H9 (cell line): ENCODE data around the gene ASPRV1. TPM values are rescaled to one million over a fixed set of nuclear protein-coding genes. Genes with fewer than 3 reads are reported as not detected.

Source experiments
- DNase-seq: peaks from one replicate; pipeline ENCODE4 v3.0.0-alpha.2; 2017
- H2AFZ ChIP-seq: one replicate; pipeline ENCODE4 v1.6.1; 2013; ENCODE audit warnings: mild to moderate bottlenecking, low read length, control low read depth, moderate library complexity
- H2AK5ac ChIP-seq: 2 replicates; pipeline ENCODE4 v1.6.1; 2013; ENCODE audit warnings: low read length, control low read depth, mixed read lengths; ENCODE audit not compliant: insufficient read length
- H2BK120ac ChIP-seq: one replicate; pipeline ENCODE4 v1.6.1; 2013; ENCODE audit warnings: low read depth, mild to moderate bottlenecking, low read length, control low read depth, inconsistent platforms; ENCODE audit not compliant: poor library complexity, severe bottlenecking
- H2BK12ac ChIP-seq: 2 replicates; pipeline ENCODE4 v1.6.1; 2013; ENCODE audit warnings: low read length, control low read depth, mixed read lengths, low read depth; ENCODE audit not compliant: insufficient read length
- H2BK15ac ChIP-seq: 2 replicates; pipeline ENCODE4 v1.6.1; 2013; ENCODE audit warnings: low read depth, low read length, control low read depth
- H2BK20ac ChIP-seq: one replicate; pipeline ENCODE4 v1.6.1; 2013; ENCODE audit warnings: low read depth, mild to moderate bottlenecking, low read length, control low read depth, inconsistent platforms; ENCODE audit not compliant: poor library complexity, severe bottlenecking
- H2BK5ac ChIP-seq: 2 replicates; pipeline ENCODE4 v1.6.1; 2013; ENCODE audit warnings: low read length, control low read depth, mixed read lengths; ENCODE audit not compliant: insufficient read length
- H3K14ac ChIP-seq: 2 replicates; pipeline ENCODE4 v1.6.1; 2013; ENCODE audit warnings: low read length, control low read depth; ENCODE audit not compliant: insufficient read depth
- H3K18ac ChIP-seq: 2 replicates; pipeline ENCODE4 v1.6.1; 2013; ENCODE audit warnings: low read depth, mild to moderate bottlenecking, mixed read lengths, low read length, control low read depth; ENCODE audit not compliant: insufficient read length
- H3K23ac ChIP-seq: 2 replicates; pipeline ENCODE4 v1.6.1; 2013; ENCODE audit warnings: low read length, control low read depth, mixed read lengths, low read depth; ENCODE audit not compliant: insufficient read length
- H3K23me2 ChIP-seq: 2 replicates; pipeline ENCODE4 v1.6.1; 2013; ENCODE audit warnings: low read depth, mild to moderate bottlenecking, mixed read lengths, low read length, control low read depth; ENCODE audit not compliant: insufficient read length, poor library complexity, severe bottlenecking
- H3K27ac ChIP-seq: 2 replicates; pipeline ENCODE4 v1.5.1; 2013; ENCODE audit warnings: low read length, control low read depth, mixed read lengths, low read depth; ENCODE audit not compliant: insufficient read length
- H3K27me3 ChIP-seq: 2 replicates; pipeline ENCODE4 v1.6.1; 2013; ENCODE audit warnings: low read length, control low read depth, inconsistent platforms; ENCODE audit not compliant: insufficient read depth
- H3K4ac ChIP-seq: 2 replicates; pipeline ENCODE4 v1.6.1; 2013; ENCODE audit warnings: low read depth, mild to moderate bottlenecking, control low read depth, inconsistent platforms, low read length, moderate library complexity
- H3K4me1 ChIP-seq: 2 replicates; pipeline ENCODE4 v1.6.1; 2013; ENCODE audit warnings: low read length, control low read depth, inconsistent platforms; ENCODE audit not compliant: insufficient read depth
- H3K4me2 ChIP-seq: 2 replicates; pipeline ENCODE4 v1.6.1; 2013; ENCODE audit warnings: low read length, control low read depth, mixed read lengths; ENCODE audit not compliant: insufficient read length, insufficient read depth
- H3K56ac ChIP-seq: 2 replicates; pipeline ENCODE4 v1.6.1; 2013; ENCODE audit warnings: low read depth, mild to moderate bottlenecking, mixed read lengths, low read length, control low read depth; ENCODE audit not compliant: insufficient read length
- H3K79me1 ChIP-seq: 2 replicates; pipeline ENCODE4 v1.6.1; 2013; ENCODE audit warnings: low read depth, mild to moderate bottlenecking, moderate library complexity, low read length, control low read depth, inconsistent platforms; ENCODE audit not compliant: insufficient read depth, poor library complexity, severe bottlenecking
- H3K79me2 ChIP-seq: 2 replicates; pipeline ENCODE4 v1.6.1; 2013; ENCODE audit warnings: low read length, control low read depth, inconsistent platforms; ENCODE audit not compliant: insufficient read depth
- H3K9ac ChIP-seq: 2 replicates; pipeline ENCODE4 v1.6.1; 2013; ENCODE audit warnings: low read length, control low read depth, mixed read lengths; ENCODE audit not compliant: insufficient read length; ENCODE audit errors: extremely low read depth
- H3K9me3 ChIP-seq: one replicate; pipeline ENCODE4 v1.6.1; 2013; ENCODE audit warnings: low read depth, low read length, inconsistent platforms; ENCODE audit not compliant: control insufficient read depth
- H3T11ph ChIP-seq: one replicate; pipeline ENCODE4 v1.6.1; 2013; ENCODE audit warnings: mild to moderate bottlenecking, low read length, control low read depth, inconsistent platforms
- H4K20me1 ChIP-seq: one replicate; pipeline ENCODE4 v1.6.1; 2013; ENCODE audit not compliant: control insufficient read depth, insufficient read length, insufficient read depth
- H4K5ac ChIP-seq: 2 replicates; pipeline ENCODE4 v1.6.1; 2013; ENCODE audit warnings: low read depth, mild to moderate bottlenecking, mixed read lengths, low read length, control low read depth; ENCODE audit not compliant: insufficient read length
- H4K8ac ChIP-seq: replicated peaks from 2 replicates; pipeline ENCODE4 v1.6.1; 2013; ENCODE audit warnings: low read length, control low read depth, mixed read lengths, low read depth; ENCODE audit not compliant: insufficient read length
- H4K91ac ChIP-seq: 2 replicates; pipeline ENCODE4 v1.6.1; 2013; ENCODE audit warnings: low read depth, mild to moderate bottlenecking, moderate library complexity, mixed read lengths, low read length, control low read depth; ENCODE audit not compliant: insufficient read length
- H3K27ac Mint-ChIP-seq, 3 experiments: 2 replicates in 2 of 3; 3 replicates in 1 of 3; pipeline ENCODE4 v1.8.0; 2020 to 2021; ENCODE audit warnings: mixed read lengths in 3 of 3, mild to moderate bottlenecking in 1 of 3, moderate library complexity in 1 of 3
- H3K27me3 Mint-ChIP-seq: 2 replicates; pipeline ENCODE4 v1.8.0; 2021; ENCODE audit warnings: low read depth, mild to moderate bottlenecking, moderate library complexity, mixed read lengths
- H3K36me3 Mint-ChIP-seq, 3 experiments: 2 replicates in 2 of 3; 3 replicates in 1 of 3; pipeline ENCODE4 v1.8.0; 2020 to 2021; ENCODE audit warnings: low read depth in 3 of 3, mixed read lengths in 3 of 3; ENCODE audit not compliant: insufficient read depth in 1 of 3
- H3K4me1 Mint-ChIP-seq, 2 experiments: 2 replicates each; pipeline ENCODE4 v1.8.0; 2020; ENCODE audit warnings: mixed read lengths in 2 of 2
- H3K4me3 Mint-ChIP-seq, 2 experiments: 2 replicates in 1 of 2; 3 replicates in 1 of 2; pipeline ENCODE4 v1.8.0; 2020 to 2021; ENCODE audit warnings: mild to moderate bottlenecking in 2 of 2, mixed read lengths in 2 of 2, moderate library complexity in 1 of 2
- H3K9me3 Mint-ChIP-seq, 2 experiments: 2 replicates in 1 of 2; 3 replicates in 1 of 2; pipeline ENCODE4 v1.8.0; 2020; ENCODE audit warnings: mild to moderate bottlenecking in 2 of 2, mixed read lengths in 2 of 2, moderate library complexity in 1 of 2
- WGBS: extraction: QIAGEN DNeasy Blood & Tissue Kit; methylation state at CpG from one replicate; pipeline ENCODE4 v1.1.7; 2013; ENCODE audit warnings: missing lambda C conversion rate, low lambda C conversion rate, mixed read lengths; ENCODE audit not compliant: insufficient read length; ENCODE audit errors: extremely low coverage; 5-methylcytosine and 5-hydroxymethylcytosine counted together
- total RNA-seq: library from RNA; stranded (reverse); gene quantifications from 2 replicates; pipeline ENCODE4 v1.2.1, GENCODE V29; 2021
- TF ChIP-seq, protein P1 (sequence below): fragments of 200-600 bp; sonication (generic); conservative IDR thresholded peaks from 3 replicates; pipeline ENCODE4 v1.8.0; 2021; ENCODE audit warnings: antibody characterized with exemption, mild to moderate bottlenecking

Gene ASPRV1
- total RNA-seq, 1 experiment from 2014 or later, result 0.57 TPM

DNA sequence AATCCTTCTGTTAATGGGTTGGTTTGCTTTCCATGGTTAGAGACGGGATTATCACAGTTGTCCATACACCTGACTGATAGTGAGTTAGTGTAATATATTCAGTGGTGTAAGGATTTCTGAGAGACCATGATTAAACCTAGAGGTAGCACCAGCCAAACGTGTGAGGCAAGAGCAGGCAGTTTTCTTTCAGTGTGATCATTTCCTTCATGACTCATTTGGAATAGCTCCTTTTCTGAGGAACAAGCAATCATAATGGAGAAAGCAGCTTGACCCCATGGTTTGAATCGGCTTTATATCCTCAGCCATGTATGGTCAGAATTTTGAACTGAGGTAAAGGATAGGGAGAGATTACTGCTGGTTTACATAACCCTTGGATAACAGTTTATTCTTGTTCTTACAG is 43.6 kb downstream of the ASPRV1 start:
- H3K79me2 ChIP-seq, result no peaks in the 10 kb centered on the region
- H4K20me1 ChIP-seq, result no peaks in the 10 kb centered on the region
- Mint-ChIP-seq H3K9me3 (no peaks in the 10 kb centered on the region), H3K4me3 (no peak overlapping the region), H3K4me1 (peaks cover 8 to 11% of the 10 kb centered on the region in 2 experiments; a peak in 3 of 4 replicates), H3K27ac (no peak overlapping the region), H3K36me3 (peaks cover 0 to 5% (median 0%) of the 10 kb centered on the region in 3 experiments; a peak in 1 of 7 replicates), H3K27me3 (no peaks in the 10 kb centered on the region; the same call in 1 of the 2 replicates)
- no peak overlapping the region for H3K4ac ChIP-seq
- H2BK15ac ChIP-seq, result no peak overlapping the region
- H3K27ac ChIP-seq, result no peak overlapping the region
- no peak overlapping the region for H3K14ac ChIP-seq
- no peak overlapping the region for H4K91ac ChIP-seq
- H2BK120ac ChIP-seq, result no peak overlapping the region
- peak overlapping the region; percentile 39 for H3K23ac ChIP-seq
- H3K9ac ChIP-seq, result no peak overlapping the region
- H4K5ac ChIP-seq, result no peak overlapping the region
- H2BK20ac ChIP-seq, result no peak overlapping the region
- H3K56ac ChIP-seq, result no peak overlapping the region
- no peak overlapping the region for H2AFZ ChIP-seq
- no peaks in the 10 kb centered on the region for H3K4me1 ChIP-seq
- peaks cover 3% of the 10 kb centered on the region for H3K23me2 ChIP-seq
- no peak overlapping the region for H2BK5ac ChIP-seq
- H2BK12ac ChIP-seq, result no peak overlapping the region
- TF ChIP-seq, protein P1, sequence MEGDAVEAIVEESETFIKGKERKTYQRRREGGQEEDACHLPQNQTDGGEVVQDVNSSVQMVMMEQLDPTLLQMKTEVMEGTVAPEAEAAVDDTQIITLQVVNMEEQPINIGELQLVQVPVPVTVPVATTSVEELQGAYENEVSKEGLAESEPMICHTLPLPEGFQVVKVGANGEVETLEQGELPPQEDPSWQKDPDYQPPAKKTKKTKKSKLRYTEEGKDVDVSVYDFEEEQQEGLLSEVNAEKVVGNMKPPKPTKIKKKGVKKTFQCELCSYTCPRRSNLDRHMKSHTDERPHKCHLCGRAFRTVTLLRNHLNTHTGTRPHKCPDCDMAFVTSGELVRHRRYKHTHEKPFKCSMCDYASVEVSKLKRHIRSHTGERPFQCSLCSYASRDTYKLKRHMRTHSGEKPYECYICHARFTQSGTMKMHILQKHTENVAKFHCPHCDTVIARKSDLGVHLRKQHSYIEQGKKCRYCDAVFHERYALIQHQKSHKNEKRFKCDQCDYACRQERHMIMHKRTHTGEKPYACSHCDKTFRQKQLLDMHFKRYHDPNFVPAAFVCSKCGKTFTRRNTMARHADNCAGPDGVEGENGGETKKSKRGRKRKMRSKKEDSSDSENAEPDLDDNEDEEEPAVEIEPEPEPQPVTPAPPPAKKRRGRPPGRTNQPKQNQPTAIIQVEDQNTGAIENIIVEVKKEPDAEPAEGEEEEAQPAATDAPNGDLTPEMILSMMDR, result no peak
- H3K79me1 ChIP-seq, result no peaks in the 10 kb centered on the region
- H3K4me2 ChIP-seq, result no peak overlapping the region
- H3T11ph ChIP-seq, result no peak overlapping the region
- no peaks in the 10 kb centered on the region for H3K27me3 ChIP-seq
- H4K8ac ChIP-seq, result no peak overlapping the region
- no peak overlapping the region for H2AK5ac ChIP-seq
- no CpG with 5 or more reads among the region's 3 CpGs for WGBS
- no peak overlapping the region for H3K18ac ChIP-seq
- no peaks in the 10 kb centered on the region for H3K9me3 ChIP-seq
- no peak for DNase-seq
